ENCODE measurements around the gene TSHB. TPM values are rescaled to one million over a fixed set of nuclear protein-coding genes. Genes with fewer than 3 reads are reported as not detected.

Gene TSHB
- total RNA-seq, 6 experiments from 2014 or later: not detected

DNA sequence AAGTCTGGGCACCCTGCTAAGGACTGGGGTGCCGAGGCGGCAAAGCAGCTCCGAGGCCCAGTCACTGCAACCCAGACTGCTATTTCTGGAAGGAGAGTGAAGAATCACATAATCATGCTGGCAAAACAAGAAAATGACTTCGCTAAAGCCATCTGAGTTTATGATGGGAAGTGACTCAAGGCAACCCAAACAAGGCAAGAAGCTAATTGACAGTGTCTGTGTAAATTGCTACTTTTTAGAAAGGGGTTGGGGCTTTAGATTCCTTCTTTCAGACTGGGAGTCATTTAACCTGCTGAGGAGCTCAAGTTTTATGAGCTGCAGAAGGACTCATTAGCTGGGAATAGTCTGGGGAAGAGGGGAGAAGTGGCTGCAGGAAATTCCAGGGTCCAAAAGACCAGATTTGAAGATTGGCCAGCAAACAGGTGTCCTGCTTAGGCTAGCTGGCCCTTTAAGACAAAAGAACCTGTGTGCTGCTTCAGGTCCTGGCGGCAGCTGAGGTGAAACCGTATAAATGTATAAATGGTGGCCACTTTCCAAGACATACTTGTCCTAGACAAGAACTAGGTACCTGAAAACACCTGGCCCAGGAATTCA is 28.1 kb downstream of the TSHB start:
- DNase-seq: no peak
- H3K4me3 Mint-ChIP-seq: no peak overlapping the region
- H3K4me1 Mint-ChIP-seq (ENCODE audit: low read depth): peaks cover 8% of the 10 kb centered on the region
- H3K36me3 Mint-ChIP-seq (ENCODE audit: low read depth): no peaks in the 10 kb centered on the region
- H3K27ac Mint-ChIP-seq: no peak overlapping the region
- H3K27me3 Mint-ChIP-seq (ENCODE audit: insufficient read depth): no peaks in the 10 kb centered on the region
- TF ChIP-seq, protein P1, sequence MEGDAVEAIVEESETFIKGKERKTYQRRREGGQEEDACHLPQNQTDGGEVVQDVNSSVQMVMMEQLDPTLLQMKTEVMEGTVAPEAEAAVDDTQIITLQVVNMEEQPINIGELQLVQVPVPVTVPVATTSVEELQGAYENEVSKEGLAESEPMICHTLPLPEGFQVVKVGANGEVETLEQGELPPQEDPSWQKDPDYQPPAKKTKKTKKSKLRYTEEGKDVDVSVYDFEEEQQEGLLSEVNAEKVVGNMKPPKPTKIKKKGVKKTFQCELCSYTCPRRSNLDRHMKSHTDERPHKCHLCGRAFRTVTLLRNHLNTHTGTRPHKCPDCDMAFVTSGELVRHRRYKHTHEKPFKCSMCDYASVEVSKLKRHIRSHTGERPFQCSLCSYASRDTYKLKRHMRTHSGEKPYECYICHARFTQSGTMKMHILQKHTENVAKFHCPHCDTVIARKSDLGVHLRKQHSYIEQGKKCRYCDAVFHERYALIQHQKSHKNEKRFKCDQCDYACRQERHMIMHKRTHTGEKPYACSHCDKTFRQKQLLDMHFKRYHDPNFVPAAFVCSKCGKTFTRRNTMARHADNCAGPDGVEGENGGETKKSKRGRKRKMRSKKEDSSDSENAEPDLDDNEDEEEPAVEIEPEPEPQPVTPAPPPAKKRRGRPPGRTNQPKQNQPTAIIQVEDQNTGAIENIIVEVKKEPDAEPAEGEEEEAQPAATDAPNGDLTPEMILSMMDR (IDR thresholded peaks at IDR 0.05): no peak
- H3K9me3 Mint-ChIP-seq: no peaks in the 10 kb centered on the region

DNA sequence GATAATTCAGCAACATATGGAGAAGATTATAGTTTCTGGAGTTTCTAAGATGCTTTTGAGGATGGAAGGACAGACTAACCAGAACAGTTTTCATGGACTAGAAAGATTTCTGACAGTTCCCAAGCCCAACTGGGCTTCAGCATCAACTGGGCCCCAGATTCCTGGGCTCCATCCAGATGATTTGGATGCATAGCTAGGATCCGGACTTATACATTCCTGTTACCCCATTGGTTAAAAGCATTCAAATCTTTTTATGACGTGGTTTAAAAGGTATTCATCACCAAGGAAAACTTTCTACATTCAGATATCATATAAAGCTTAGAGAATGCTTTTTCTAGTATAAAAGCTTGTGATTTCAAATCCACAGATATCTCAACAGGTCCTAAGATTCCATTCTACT is 29.7 kb downstream of the TSHB start:
- Mint-ChIP-seq H3K27ac (no peak overlapping the region), H3K4me3 (no peak overlapping the region), H3K4me1 (ENCODE audit: low read depth) (peaks cover 15% of the 10 kb centered on the region), H3K27me3 (ENCODE audit: insufficient read depth) (no peaks in the 10 kb centered on the region; the same call in 1 of the 2 replicates), H3K9me3 (no peaks in the 10 kb centered on the region), H3K36me3 (ENCODE audit: low read depth) (no peaks in the 10 kb centered on the region; the same call in 1 of the 2 replicates)
- TF ChIP-seq, protein P1 (IDR thresholded peaks at IDR 0.05): no peak
- no peak for DNase-seq

DNA sequence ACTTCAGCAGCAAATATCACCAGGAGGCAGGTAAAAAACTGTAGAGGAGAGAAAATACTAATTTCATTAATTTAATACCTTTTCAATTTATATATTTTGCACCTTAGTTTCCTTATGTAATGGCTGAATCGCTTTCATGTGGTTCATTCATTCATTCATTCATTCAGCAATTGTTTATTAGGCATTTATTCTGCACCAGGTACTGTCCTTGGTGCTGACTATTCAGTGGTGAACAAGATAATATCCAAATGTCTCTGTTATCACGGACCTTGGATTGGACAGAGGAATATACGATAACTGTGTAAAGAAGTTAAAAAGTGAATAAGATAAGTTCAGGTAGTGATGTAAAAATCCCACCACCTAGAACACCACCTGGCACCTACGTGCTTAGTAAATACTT is 30.9 kb downstream of the TSHB start:
- Mint-ChIP-seq H3K36me3 (ENCODE audit: low read depth) (no peaks in the 10 kb centered on the region; the same call in 1 of the 2 replicates), H3K4me1 (ENCODE audit: low read depth) (peaks cover 15% of the 10 kb centered on the region), H3K27me3 (ENCODE audit: insufficient read depth) (no peaks in the 10 kb centered on the region; the same call in 1 of the 2 replicates), H3K4me3 (no peak overlapping the region), H3K9me3 (no peaks in the 10 kb centered on the region), H3K27ac (no peak overlapping the region)
- TF ChIP-seq, protein P1 (IDR thresholded peaks at IDR 0.05): no peak
- no peak for DNase-seq

DNA sequence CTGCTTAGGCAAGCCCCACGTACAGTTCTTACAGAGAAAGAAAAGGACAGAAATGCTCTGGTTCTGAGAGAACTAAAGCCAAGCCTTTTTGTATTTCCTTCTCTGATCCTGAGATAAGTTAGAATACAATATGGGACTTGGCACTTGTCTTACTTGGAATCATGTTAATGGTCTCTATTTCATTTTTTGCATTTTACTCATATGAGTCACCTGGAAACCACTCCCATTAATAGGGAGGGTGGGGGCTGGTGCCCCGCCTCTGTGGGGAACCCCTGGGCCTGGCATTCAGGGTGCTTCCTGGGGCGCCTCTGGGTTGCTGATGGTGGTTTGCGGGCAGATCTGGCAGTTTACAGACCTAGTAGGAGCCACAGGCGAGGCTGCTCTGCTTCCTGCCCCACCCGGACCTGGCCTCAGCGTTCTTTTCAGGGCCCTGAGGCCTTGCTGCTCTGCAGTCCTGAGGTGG is 32.9 kb downstream of the TSHB start:
- Mint-ChIP-seq H3K36me3 (ENCODE audit: low read depth) (no peaks in the 10 kb centered on the region; the same call in 1 of the 2 replicates), H3K4me1 (ENCODE audit: low read depth) (peaks cover 22% of the 10 kb centered on the region), H3K27me3 (ENCODE audit: insufficient read depth) (no peaks in the 10 kb centered on the region; the same call in 1 of the 2 replicates), H3K9me3 (no peaks in the 10 kb centered on the region), H3K4me3 (no peak overlapping the region), H3K27ac (peak overlapping the region; percentile 64)
- TF ChIP-seq, protein P1 (IDR thresholded peaks at IDR 0.05): no peak
- peak; percentile 17 for DNase-seq

DNA sequence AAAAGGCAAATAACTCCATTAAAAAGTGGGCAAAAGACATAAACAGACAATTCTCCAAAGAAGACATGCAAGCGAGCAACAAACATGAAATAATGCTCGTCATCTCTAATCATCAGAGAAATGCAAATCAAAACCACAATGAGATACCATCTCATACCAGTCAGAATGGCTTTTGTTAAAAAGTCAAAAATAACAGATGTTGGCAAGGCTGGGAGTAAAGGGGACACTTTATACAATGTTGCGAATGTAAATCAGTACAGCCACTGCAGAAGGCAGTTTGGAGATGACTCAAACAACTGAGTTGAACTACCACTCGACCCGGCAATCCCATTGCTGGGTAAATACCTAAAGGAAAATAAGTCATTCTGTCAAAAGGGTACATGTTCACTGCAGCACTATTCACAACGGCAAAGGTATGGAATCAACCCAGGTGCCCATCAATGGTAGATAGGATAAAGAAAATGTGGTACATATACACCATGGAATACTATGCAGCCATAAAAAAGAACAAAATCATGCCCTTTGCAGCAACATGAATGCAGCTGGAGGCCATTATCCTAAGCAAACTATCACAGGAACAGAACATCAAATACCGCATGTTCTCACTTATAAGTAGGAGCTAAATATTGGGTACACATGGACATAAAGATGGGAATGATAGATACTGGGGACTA is 33.7 kb downstream of the TSHB start:
- Mint-ChIP-seq H3K9me3 (no peaks in the 10 kb centered on the region), H3K4me3 (no peak overlapping the region), H3K27me3 (ENCODE audit: insufficient read depth) (no peaks in the 10 kb centered on the region; the same call in 1 of the 2 replicates), H3K4me1 (ENCODE audit: low read depth) (peaks cover 29% of the 10 kb centered on the region), H3K27ac (no peak overlapping the region), H3K36me3 (ENCODE audit: low read depth) (no peaks in the 10 kb centered on the region; the same call in 1 of the 2 replicates)
- TF ChIP-seq, protein P1 (IDR thresholded peaks at IDR 0.05): no peak
- no peak for DNase-seq

Measured in HFFc6 (cell line).